HuH-7 (cell line): ENCODE measurements around the gene AP1M1.

ENCODE experiments used
- DNase-seq: peaks from one replicate; pipeline ENCODE4 v3.0.0; 2011; ENCODE audit warnings: low spot score

The AP1M1 gene

GRCh38 chr19:16207490-16208025, 9.8 kb downstream of the AP1M1 start:
- no peak for DNase-seq

GRCh38 chr19:16208064-16208759, 10.5 kb downstream of the AP1M1 start:
- DNase-seq = no peak

GRCh38 chr19:16208847-16209665, 11.3 kb downstream of the AP1M1 start:
- no peak for DNase-seq

GRCh38 chr19:16210168-16210567, 12.5 kb downstream of the AP1M1 start:
- DNase-seq = no peak

GRCh38 chr19:16213076-16213475, 15.4 kb downstream of the AP1M1 start:
- DNase-seq = no peak

GRCh38 chr19:16216744-16217670, 19.3 kb downstream of the AP1M1 start:
- no peak for DNase-seq

- no peak for DNase-seq
These were observed 20.2 kb downstream of the AP1M1 start for GRCh38 chr19:16217716-16218451.

- DNase-seq = no peak
These were observed 21.1 kb downstream of the AP1M1 start for GRCh38 chr19:16218851-16219250.

- no peak for DNase-seq
These were observed 25.1 kb downstream of the AP1M1 start for GRCh38 chr19:16222806-16223205.

- DNase-seq = no peak
These were observed 26.0 kb downstream of the AP1M1 start for GRCh38 chr19:16223746-16224145.

GRCh38 chr19:16224293-16225045, 26.8 kb downstream of the AP1M1 start:
- no peak for DNase-seq

GRCh38 chr19:16225279-16226183, 27.8 kb downstream of the AP1M1 start:
- no peak for DNase-seq

GRCh38 chr19:16226184-16226591, 28.5 kb downstream of the AP1M1 start:
- DNase-seq = no peak

- DNase-seq = no peak
These were observed 29.4 kb downstream of the AP1M1 start for GRCh38 chr19:16226878-16227836.

GRCh38 chr19:16227837-16228636, 30.3 kb downstream of the AP1M1 start:
- DNase-seq = no peak

- no peak for DNase-seq
These were observed 31.1 kb downstream of the AP1M1 start for GRCh38 chr19:16228637-16229321.

- no peak for DNase-seq
These were observed 31.6 kb downstream of the AP1M1 start for GRCh38 chr19:16229322-16229641.
